HG03575 (cell line): ENCODE measurements around the gene NTNG1.
A peak's percentile ranks its signal among the peaks of the same experiment; 100 is the strongest.

Experiments
- ATAC-seq: cut with Tn5 transposase; IDR thresholded peaks from one replicate; pipeline ENCODE4 v1.9.1; 2021; ENCODE audit not compliant: unreplicated experiment, insufficient number of reproducible peaks, low FRiP score; ENCODE audit errors: extremely low read depth

Gene NTNG1

DNA sequence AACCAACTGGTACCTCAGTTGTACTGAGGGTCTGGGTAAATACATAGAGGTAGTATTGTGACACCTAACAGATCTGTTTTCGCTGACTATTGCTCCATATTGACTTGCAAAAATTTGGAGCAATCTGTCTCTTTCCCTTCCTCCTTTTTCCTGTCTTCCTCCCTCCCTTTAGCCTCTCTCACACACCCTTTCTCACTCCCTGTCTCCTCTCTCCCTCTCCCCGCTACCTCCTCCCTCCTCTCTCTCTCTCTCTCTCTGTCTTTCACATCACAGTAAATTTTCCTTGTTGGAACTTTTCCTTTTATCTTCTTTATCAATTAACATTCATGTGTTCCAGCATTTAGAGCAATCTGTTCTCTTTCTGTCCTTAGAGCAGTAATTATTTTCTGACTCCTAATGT is 278.2 kb downstream of the NTNG1 start:
- ATAC-seq: no peak

DNA sequence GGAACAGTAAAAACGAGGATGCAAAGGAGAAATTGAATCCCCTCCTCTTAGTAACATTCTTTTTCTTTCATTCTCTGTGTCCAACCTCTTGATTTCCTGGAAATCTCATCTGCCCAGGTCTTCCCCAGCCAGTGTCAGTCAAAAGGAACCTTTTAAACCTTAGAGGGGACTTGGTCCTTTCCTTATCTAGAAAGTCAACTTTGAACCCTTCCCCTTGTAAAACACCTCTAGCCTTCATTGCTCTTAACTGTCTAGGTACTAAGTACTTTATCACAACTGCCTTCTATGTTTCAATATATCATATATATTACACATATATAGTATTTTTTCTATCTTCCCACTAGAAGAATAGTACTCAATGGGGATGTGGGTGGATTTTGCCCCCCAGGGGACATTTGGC is 282.1 kb downstream of the NTNG1 start:
- ATAC-seq: no peak

DNA sequence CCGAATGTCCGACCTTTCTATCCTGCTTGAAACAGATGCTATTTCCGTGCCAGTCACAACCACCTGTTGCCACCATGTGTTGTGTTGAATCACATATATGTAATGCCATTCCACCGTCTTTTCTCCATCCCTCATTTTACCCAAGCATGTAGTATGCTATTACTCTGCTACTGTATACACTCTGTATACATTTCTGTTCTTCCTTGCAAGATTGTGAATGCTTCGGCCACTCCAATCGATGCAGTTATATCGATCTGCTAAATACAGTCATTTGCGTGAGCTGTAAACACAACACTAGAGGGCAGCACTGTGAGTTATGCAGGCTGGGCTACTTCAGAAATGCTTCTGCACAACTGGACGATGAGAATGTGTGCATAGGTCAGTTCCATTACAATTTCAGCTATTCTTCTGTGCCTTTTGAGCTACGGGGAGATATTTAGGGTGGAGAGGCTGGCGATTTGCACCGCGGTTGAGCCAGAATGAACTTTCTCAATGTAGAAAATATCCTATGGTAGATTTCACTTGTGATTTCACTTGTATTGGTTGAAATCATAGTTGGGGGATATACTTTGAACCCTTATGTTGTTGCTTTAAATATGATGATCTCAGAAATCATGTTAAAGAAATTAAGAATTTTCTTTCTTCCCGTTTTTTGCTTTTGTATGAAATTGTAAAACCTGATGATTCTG is 289.8 kb downstream of the NTNG1 start:
- ATAC-seq: peak; percentile 75

DNA sequence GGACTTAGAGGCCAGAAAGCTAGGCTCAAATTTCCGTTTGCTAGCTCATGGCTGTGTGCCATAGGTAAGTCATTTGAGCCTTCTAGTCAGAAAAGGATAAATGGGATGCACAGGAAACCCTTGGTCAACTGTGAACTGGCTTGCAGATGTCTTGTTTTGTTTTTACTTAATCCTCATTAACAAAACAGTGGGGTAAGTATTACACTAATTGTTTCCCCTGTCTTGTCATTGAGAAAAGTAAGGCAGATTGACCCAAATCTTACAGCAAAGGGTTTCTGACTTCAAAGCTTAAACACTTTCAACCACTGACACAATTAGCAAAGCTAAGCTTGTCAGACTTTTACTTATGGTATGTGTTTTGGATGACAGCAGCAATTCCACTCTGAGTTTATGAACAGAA is 291.3 kb downstream of the NTNG1 start:
- ATAC-seq: no peak

DNA sequence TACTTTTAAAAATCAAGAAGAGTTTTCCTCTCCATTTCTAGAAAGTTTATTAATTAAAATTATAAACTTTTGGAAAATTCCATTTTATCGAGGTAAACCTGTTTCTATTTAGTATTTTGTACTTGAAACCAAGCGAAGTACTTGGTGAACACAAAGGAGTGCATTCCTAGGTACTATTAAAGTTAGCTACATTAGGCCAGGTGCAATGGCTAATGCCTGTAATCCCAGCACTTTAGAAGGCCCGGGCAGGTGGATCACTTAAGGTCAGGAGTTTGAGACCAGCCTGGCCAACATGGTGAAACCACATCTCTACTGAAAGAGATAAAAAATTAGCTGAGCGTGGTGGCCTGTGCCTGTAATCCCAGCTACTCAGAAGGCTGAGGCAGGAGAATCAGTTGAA is 292.2 kb downstream of the NTNG1 start:
- no peak for ATAC-seq

DNA sequence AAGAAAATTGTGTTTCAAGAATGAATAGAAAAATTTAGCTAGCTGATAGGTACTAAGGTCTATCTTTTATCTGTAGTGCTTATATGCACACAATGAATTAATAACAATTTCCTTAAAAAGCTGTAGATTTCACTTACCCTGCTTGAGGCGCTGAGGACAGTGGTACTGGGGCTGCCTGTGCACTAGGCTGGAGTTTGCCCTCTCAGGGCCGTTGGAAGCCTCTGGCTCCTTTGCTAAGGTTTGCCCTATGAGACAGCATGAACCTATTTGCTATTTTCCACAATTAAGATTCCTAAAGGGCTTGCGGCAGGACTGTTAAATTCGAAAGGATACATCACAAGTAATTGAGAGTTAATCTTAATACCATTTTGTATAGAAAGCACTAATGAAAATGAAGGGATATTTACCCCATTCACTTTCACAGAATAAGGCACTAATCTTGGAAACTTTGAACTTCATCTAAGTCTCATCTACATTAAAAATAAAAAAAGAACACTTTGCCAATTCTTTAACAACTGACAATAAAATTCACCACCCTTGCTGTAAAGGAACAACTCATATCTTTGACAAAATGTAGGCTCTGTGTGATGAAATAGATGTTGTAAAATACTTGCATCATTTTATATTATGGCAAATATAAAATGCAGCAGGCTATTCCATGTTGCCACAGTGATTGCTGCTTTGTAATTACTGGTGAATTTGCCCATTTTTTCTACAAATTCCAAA is 293.0 kb downstream of the NTNG1 start:
- no peak for ATAC-seq

DNA sequence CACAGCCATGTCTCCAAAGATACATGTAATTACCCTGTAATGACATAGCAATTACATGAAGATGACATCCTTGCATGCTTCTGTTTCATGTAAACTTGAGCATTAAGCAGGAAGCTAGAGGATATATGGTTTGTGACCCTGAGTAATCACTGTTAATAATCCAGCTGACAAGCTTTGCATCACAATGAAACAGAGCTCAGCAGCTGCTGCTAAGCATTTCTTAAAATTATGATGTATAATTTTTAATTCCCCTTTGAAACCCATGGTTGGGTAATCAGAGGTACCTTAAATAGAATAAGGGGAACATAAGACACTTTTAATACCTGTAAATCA is 293.5 kb downstream of the NTNG1 start:
- no peak for ATAC-seq

DNA sequence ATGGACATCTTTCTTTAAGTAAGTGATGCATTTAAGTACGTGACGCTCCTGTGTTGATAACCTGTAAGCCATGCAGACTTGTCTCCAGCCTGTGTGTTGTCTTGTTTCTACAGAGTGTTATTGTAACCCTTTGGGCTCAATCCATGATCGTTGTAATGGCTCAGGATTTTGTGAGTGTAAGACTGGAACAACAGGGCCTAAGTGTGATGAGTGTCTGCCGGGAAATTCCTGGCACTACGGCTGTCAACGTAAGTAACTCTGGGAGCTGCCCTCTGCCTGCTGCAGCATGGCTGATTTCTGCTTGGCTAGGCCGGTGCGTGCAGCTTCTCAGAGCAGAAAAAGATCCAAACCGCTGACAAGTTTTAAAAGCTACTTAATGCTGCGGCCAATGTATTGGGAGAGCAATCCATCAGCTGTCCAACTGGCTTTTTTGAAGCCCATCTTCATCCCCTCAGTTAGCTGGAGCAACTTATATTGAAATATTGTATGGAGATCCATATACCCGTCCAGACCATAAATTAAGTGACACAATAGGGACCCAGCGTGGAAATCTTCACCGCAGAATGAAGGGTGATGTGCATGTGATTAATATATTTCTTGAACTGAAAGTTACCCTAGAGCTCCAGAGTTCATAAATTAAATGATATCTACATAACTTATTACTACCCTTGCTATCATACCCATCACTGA is 295.9 kb downstream of the NTNG1 start:
- no peak for ATAC-seq

DNA sequence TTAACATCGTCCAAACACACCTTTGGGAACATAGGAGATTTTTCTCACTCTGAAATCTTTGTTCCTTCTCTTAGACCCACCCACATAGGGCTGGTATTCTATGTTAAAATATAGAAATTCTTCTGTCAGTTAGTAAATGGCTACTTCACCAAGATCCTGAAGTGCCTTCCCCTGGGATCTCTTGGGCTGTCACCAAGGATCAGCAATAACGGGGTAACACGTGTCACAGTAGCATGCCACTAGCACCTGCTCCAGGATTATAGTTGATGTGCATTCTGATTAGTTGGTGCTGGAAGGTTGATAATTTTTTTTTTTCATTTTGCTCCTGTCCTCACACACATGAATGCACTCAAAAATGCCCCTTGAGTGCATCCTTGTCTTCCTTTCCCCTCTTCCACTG is 298.7 kb downstream of the NTNG1 start:
- ATAC-seq: no peak

DNA sequence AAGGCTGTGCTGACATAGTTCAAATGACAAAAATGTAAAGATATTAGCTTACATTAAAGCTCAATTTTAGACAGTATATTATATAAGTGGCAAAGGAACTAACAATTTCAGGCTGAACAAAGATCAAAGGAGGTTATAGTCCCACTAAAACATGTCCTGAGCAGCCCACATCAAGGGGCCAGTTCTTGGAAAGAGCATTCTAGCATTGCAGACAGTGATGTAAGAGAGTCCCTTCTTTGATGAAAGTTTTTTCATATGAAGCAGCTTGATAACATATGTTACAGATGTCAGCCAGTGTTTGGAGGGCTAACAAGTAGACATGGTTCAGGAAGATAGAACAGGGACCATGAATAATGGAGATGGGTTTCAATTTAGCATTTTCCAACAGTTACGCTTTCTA is 301.7 kb downstream of the NTNG1 start:
- ATAC-seq: no peak

DNA sequence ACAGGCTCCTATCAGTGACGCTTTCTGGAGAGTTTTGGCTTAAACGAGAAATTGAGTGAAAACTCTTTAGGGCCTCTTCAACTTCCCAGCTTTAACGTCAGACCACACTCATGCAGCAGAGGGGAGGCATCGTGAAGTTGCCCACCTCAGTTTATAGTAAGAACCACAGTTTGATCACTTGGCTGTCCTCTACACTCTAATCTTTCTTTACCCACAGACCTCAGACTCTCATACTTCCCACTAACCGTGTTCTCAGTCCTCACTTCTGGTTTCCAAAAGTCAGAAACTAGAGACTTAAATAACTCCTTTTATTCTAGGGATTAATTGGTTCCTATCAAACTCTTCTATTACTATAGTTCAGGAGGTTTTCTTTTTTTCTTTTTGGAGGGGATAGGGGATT is 302.2 kb downstream of the NTNG1 start:
- no peak for ATAC-seq

DNA sequence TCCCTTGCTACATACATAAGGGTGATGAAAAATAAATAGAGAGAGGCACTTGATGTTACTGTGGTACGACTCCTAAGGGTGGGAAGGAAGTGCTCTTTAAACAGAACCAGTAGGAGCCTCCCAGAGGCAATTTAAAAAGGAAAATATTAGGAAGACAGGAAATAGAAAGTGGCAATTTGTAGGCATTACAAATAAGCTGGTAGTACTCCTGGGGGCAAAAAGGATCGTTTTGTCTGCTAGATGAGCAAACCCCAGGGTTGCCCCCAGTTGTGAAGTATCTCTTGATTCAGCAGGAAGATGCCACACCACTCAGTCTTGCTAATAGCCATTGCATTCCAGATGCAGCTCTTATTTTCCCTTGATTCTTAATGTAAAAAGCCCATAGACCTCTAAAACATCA is 303.0 kb downstream of the NTNG1 start:
- ATAC-seq: no peak

DNA sequence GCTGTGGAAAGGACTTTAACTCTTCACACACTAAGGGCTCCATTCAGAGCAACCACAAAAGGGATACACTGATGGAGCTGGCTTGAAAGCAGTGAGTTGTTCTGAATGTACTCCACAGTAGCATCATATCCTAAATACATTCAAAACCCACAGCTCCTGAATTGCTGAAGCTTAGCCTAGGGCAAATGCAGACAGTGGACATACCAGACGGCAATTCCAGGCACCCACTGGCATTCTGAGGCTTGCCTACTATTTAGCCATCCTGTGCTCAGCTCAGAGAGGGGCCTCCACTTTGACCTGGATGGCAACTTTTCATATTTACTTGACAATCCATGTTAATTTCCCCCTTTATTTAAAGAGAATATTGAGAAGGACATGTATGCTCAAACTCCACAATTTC is 303.5 kb downstream of the NTNG1 start:
- ATAC-seq: no peak

DNA sequence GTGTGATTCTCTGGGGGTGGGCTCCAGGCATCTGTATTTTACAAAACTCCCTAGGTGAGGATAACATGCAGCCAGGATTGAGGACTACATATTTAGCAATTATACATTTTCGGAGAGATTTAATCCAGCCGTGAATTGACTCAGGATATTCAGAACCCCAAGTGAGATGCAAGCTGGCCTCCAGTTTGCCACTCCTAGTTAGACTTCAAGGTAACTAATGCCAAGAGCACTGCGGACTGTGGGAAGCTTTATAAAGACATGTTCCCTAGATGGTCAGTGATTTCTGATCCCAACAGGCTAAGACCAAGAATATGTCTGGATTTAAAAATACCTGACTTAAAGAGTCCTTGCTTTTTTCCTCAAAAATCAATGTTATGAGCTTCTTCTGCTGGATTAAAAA is 308.5 kb downstream of the NTNG1 start:
- no peak for ATAC-seq

DNA sequence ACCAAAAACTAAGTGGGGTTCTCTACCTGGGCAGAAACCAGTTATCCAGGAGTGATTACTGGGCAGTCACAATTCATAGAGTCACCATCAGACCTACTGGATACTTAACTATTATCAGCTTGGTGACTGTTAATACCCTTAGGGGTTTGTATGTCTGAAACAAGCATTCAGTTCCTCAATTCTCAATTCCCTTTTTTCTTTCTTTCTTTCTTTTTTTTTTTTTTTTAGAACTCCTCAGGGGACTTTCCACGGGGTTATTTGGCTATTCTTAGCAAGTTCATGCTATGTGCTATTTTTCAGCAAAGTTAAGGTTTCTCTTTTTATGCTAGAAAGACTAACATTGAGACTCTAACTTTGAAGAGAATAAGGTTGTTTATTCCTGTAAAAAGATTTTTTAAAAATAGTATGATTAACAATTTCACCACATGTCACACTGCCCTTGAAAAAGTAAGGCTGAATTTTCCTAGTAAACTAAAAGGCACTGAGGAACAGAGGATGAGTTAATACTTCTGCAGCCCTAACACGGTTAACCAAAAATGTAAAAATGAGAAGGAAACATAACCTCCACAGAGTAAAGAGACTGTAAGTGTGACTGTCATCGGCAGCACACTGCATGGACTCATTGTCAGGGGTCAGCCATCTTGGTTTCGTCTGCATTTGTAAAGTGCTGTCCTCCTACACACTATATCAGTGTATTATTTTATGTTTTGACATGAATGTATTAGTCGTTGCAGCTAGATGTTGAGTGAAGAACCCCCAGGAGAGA is 310.2 kb downstream of the NTNG1 start:
- peak; percentile 73 for ATAC-seq

DNA sequence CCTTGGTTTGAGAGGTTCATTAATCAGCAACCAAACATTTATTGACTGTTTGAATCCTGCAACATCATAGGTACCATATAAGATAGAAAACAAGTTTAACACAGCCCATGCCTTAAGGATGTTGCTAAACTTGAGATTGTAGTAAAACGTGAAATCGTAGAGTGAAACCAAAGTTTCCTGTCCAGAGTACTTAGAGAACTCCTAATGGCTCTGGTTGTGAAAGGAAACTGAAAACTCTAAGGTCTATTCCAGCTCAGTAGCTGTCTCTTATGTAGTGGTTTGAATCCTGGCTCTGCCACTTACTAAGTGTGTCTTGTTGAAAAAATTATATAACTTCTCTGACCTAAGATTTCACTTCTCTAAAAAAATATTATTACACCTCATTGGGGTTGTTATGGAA is 310.9 kb downstream of the NTNG1 start:
- ATAC-seq: peak; percentile 36

DNA sequence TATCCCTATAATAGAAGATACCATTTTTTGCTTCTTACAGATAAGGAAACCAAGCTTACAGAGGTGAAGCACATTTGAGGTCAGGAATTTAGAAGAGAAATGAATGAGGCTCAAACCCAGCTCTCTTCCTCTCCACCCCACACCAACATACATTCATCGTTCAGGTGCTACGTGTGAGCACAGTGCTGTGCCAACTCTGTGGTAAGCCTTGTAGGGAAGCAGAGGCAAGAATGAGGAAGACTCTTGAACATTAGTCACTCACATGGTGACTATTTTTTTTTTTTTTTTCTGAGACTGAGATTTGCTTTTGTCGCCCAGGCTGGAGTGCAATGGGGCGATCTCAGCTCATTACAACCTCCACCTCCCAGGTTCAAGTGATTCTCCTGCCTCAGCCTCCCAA is 314.0 kb downstream of the NTNG1 start:
- ATAC-seq: no peak

DNA sequence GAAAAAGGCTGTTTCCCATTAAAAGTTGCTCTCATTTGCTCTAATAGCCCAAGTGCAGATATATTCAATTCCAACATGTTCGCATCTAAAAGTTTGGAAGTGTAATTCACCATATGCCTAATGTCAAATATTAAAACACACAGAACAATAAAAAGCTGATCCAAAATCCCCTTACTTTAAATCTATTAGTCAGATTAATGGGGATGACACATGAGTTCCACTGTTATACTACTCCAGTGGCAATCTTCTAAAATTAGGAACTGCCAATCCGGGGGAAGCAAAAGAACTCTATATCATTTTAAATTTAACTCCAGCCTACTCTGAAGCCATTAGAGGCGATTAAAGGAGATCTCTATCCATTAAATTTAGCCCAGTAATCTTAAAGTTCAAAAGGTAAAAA is 317.1 kb downstream of the NTNG1 start:
- ATAC-seq: no peak

DNA sequence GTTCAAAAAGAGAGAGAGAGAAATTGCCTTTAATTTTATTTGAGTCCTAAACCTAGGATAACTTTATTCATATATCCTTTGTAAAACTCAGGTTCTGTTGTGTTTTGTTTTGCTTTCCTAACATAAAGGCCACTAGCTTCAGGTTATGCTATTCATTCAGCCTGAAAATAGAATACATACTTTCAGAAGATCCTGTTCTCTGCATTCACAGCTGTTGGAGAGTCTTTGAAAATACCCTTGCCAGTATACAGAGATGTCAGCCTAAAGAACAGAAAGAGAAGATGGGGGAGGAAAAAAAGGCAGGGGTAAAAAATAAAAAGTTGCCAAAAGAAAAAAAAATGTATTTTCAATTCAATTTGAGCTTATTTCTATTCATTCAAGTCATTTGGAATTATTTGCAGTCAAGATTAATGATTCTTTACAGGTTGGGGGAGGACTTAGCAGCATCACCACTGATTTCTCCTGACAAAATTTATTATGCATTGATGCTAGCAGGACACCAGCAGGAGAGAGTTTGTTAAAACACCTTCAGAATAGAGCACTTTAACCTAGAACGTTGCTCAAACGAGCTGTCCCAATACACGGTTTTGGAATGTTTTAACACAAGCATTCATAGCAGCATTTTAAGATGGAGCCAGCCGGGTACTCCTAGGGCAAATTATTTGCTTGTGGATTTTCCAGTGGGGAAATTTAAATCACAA is 318.5 kb downstream of the NTNG1 start:
- no peak for ATAC-seq
